NCI-H748 (cell line): ENCODE data around the gene CCDC154.
"Not testable (repeated sequence)": the region's sequence is repeated elsewhere in the genome, so short reads cannot be mapped to it uniquely, and the experiment has no call there.

Experiments used
- DNase-seq: peaks from one replicate; lab custom pipeline; 2025; ENCODE audit not compliant: unreplicated experiment; lab: John Stamatoyannopoulos, UW

CCDC154 gene, protein sequence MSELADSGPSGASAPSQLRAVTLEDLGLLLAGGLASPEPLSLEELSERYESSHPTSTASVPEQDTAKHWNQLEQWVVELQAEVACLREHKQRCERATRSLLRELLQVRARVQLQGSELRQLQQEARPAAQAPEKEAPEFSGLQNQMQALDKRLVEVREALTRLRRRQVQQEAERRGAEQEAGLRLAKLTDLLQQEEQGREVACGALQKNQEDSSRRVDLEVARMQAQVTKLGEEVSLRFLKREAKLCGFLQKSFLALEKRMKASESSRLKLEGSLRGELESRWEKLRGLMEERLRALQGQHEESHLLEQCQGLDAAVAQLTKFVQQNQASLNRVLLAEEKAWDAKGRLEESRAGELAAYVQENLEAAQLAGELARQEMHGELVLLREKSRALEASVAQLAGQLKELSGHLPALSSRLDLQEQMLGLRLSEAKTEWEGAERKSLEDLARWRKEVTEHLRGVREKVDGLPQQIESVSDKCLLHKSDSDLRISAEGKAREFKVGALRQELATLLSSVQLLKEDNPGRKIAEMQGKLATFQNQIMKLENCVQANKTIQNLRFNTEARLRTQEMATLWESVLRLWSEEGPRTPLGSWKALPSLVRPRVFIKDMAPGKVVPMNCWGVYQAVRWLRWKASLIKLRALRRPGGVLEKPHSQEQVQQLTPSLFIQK

DNA sequence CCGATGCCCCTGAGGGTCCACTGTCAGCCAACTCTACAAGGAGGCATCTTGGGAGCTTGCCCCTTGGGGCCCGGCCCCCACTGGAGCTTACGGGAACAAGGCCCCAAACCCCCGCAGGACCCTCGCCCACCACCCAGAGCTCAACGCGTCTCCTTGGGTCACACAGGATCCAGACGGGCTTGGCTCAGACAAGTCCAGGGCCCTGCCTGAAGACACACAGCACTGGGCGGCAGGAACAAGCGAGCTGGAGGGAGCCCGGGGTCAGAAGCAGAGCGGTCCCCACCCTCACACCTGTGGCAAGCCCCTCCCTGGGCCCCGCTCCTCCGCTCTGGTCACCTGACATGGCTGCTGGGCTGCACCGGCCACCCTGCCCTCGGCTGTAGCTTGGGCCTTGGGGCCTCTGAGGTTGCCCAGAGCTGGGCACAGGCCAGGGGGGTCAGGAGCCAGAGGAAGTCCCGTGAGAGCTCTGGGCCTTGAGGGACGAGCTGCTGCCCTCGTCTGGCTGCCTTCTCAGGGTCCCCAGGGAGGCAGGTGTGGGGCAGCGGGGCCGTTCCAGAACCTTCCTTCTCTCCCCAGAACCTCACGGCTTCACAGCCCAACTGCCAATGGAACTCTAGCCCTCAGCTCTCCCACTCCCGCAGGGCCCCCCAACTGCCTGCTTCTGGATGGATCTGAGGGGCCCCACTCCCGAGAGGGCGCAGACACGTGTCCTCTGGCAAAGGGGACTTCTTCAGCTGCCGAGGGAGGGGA is at the start of gene CCDC154:
TSS of gene CCDC154 (minus strand) at position 577 of the 750 bp plus-strand sequence. CDS start at position 343, 234 bp downstream.
- DNase-seq = no peak

DNA sequence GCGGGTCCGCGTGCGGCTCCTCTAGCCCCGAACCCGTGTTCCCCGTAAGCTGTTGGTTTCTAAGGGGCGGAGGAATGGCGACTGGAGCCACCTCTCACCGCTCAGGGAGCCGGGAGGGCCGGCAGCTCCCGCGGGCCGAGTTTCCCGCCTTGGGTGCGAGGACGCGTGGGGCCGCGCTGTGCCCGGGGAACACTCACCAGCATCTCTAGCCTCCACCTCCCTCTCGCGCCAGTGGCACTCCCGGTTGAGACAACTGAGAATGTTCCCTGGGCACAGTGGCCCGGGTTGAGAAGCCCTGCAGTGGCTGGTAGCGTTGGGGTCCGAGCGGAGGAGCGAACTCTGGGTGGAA is 49.4 kb upstream of the CCDC154 start:
- DNase-seq = peak; percentile 29

DNA sequence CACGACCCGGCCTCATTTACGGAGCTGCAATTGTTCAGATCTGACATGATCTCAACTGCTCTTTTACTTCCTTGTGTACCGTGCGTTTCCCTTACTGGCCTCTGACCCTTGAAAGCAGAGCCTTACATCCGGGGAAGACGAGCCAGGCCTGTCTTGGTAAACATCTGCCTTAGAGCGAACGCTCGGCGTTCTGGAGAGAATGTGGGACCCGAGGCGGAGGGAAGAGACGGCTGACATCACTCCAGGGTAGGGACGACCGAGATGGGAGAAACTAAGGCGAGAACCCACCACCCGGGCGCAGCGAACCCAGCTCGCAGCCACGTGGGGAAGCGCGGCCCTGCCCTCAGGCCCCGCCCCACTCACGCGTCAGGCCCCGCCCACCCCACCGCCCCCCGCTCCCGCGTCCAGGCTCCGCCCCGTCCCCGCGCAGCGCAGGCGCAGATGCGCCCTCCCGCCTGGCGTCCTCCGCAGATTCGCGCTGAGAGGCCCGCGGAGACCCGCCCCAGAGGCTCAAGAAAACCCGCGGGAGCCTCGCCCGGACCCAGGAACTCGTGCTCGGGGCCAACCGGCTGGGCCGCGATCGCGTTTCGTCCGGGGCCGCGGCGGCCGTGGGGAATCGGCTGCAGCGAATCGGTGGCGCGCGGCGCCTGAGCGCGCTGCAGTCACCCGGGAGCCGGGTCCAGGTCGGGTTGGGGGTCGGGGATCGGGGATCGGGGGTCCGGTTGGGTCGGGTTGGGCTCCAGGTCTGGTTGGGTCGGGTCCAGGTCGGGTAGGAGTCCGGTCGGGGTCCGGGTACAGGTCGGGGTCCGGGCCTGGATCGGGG is 48.8 kb upstream of the CCDC154 start, which contains the start of gene TELO2:
TSS of gene TELO2 (plus strand) at position 438 of the 823 bp plus-strand sequence. CDS start 922 bp downstream, outside the sequence.
- peak; percentile 74 for DNase-seq

DNA sequence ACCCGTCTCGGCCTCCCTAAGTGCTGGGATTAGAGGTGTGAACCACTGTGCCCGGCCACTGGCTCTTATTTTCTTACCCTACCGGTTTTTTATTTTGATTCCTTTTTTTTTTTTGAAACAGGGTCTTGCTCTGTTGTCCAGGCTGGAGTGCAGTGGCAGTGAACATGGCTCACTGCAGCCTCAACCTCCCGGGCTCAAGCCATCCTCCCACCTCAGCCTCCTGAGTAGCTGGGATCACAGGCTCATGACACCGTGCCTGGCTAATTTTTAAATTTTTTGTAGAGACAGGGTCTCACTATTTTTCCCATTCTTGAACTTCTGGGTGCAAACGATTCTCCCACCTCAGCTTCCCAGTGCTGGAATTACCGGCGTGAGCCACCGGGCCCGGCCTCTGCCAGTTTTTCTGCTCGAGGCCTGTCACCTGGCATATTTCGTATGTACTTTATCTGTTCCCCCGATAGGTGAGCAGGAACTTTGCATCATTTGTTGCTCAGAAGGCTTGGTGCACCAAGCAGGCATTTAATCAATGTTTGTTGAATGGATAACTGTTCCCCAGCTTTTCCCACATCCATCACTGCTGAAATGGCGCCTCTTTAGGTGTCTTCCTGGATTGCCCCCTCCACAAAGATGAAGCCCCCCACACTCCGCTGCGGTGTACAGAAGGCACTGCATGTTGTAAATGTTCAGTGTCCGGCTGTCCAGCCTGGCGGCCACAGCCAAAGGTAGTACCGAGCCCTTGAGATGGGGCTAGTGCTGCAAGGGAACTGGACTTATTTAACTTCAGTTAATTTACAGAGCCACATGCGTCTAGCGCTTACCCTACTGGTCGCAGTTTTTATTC is 47.9 kb upstream of the CCDC154 start:
- no peak for DNase-seq

DNA sequence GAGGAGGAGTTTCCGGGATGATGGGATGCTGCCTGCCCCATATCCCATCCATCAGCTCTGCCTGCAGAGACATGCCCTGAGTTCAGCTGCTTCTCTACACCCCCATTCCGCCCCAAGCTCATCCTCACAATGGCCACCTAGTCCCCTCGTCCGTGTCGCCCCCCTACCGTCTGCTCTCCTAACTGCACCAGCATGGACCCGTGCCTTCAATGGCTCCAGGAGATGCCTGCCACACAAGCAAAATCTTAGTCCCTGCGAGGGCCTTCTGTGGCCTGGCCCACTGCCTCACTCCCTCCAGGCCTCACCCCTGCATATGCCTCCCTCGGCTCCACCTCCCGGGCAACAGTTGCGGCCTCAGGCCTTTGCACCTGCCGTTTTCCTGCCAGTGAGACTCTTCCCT is 47.0 kb upstream of the CCDC154 start:
- DNase-seq = no peak

DNA sequence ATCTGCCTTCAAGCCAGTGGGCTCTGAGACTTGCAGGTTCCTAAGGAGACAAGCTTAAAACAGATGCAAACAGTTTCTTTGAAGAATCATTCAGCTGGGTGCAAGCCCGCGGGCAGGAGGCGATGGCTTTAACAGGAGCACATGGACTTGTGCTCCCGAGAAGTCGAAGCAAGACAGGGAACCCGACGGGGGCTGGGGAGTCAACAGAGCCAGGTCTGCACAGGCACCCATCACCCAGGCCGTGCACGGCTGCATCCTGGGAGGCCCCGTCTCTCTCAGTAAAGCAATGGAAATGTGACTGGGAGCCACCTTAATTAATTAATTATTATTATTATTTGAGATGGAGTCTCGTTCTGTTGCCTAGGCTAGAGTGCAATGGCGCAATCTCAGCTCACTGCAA is 44.7 kb upstream of the CCDC154 start:
- DNase-seq = no peak

DNA sequence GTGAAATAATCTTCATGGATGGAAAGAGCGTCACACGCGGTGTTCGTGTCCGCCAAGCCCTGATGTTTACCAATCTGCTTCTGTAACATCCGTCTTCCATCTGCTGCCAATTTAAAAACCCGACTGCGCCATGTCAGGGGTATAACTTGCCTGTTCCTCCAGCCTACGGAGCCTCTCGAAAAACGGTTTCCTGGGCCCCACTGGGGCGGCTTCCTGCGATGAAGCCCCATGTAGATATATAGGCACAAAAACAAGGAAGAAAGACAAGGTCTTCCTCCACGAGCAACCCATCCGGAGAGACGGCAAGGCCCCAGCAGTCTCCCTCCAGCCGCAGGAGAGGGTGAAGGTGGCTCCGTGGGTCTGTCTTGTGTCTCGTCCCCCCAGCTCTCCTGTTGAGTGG is 44.3 kb upstream of the CCDC154 start, which contains the start of gene PTX4:
TSS of gene PTX4 (minus strand) at position 326 of the 400 bp plus-strand sequence. CDS start at position 291, 35 bp downstream.
- no peak for DNase-seq

DNA sequence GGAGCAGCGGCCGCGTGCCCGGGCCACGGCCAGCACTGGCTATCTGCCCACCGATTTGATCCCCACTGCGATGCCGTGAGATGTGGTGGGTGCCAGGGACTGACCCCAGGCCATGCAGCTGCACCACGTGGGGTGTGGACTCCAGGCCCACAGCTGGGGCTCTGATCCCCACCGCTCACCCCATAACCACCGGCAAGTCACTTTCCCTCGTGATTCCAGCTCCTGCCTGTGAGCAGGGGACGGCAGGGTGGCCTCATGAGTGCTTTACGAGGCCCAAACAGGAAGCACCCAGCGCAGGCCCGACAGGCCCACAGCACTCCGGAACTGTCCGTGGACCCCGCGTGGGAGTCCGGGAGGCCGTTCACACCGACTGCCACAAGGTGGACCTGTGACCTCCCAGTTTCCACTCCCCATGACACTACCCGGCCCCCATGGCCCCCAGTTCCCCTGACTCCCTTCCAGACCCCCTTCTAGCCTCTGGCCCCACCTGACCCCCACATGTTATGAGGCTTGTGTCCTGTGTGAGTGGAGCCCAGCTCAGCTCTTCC is 43.8 kb upstream of the CCDC154 start:
- DNase-seq = no peak

DNA sequence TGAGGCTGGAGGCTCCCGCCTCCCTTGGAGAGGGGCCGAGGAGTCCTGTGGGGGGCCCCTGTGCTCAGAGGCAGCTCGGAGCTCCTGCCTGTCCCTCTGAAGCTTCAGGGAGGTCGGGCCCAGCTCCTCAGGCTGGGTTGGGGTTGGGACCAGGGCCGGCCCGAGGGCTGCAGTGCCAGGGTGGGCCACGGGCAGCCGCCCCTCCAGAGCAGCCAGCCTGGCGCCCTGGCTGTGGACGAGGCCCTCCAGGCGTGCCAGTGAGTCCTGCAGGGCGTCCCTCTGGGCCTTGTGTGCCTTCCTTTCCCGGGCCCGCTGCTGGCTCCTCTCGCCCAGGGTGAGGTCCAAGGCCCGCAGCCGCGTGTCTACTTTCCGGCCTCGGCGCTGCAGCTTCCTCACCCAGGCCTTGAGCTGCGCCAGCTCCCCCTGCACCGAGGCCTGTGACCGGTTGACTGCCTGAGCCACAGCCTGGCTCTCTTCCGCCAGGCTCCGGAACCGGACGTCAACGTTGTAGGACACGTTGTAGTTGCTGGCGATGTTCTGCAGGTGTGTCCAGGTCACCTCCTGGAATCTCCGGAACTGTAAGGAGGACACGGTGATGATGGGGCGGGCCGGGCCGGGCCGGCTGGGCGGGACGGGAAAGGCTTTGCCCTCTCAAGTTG is 43.2 kb upstream of the CCDC154 start:
- no peak for DNase-seq

DNA sequence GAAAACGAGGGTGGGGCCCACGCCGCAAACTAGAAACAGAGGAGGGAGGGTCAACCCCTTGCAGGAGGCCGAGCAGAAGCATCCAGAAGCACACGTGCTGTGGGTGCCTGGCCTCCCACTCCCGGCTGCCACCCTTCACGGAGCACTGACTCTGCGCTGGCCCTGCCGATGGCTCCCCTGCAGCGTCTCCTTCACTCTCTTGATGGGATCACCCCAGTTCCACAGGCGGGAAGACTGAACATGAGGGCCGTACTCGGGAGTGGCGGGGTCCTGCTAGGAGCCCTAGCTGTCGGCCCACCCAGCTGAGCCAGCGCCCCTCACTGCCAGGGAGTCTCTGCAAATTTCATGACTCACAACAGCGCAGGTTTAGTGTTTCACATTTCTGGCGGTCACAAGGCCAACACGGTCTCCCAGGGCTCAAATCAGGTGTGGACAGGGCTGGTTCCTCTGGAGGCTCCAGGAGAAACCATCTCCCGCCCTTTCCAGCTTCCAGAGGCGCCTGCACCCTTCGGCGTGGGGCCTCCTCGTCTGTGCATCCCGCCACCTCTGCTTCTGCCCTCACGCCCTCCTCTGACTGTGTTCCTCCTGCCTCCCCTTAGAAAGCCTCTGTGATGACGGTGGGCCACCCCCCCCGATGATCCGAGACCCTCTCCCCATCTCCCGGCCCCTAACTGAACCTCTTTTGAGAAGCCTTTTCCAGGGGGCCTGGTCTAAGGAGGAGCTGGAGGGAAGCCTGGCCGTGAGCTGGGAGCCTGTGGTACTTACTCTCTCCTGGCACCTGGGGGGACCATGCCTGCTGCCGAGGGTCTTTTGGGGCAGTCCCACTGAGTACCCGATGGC is 42.4 kb upstream of the CCDC154 start:
- DNase-seq = no peak

DNA sequence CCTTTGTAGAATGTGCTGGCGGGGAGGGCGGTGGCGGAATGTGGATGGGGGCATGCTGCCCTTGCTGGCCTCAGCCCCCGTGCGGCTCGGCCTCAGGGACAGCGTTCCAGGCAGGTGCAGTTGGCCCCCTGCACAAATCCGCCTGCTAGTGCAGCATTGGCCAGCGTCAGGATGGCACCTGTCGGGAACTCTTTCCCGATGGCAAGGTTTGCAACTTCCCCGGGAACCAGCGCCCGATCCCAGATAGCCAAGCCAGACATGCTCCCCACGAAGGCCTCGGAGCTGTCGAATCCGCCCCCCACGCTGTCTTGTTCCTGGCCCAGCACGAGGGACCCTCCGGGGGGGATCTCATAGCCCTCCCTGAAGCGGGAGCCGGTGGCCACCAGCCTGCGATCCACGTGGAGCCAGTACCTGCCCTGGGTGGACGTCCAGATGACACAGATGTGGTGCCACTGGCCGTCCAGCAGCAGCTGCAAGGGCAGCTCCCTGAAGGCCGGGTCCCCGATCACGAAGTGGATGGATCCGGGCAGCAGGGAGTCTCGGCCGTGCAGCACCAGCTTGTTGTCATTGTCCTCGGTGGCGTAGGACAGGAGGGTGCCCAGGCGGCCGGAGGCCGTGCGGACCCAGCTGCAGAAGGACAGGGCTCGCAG is 41.6 kb upstream of the CCDC154 start:
- DNase-seq = no peak

DNA sequence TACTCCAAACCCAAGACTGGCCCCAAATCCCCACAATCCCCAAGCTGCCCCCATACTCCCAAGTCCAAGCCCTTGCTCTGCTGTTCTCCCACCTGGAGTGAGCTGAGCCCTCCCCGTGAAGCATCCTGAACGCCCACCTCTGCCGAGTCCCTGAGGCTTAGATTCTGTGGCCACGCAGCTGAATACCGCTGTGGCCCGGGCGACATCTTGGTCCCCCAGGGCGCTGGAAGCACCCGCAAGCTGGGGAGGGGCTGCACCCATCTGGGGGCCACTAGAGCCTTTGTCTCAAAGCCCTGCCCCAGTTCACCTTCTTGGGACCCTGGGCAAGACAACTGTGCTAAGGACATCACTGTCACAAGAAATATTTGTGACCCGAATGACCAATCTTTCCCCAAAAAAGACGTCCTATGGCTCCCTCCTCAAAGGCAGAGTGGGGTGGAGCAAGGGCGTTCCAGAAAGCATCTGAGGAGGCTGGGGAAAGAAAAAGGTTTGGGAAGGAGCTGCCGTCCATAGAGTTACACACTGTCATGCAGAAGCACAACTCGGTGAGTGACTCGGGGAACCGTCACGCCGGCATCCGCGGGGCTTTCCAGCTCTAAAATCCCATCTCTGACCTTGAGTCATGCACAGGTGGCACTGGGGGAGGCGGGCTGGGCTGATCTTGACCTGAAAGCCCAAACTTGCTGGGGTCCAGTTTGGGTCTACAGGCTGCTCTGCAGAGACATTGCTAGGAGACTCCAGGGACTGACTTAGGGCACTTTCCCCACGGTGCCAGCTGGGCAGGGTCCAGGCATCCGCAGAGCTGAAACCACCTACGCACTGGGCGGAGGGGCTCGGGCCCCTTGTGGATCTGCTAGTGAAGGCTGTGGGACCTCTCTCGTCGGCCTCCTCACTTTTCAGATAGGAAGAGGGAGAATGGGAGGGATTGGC is 37.8 kb upstream of the CCDC154 start:
- DNase-seq = no peak

DNA sequence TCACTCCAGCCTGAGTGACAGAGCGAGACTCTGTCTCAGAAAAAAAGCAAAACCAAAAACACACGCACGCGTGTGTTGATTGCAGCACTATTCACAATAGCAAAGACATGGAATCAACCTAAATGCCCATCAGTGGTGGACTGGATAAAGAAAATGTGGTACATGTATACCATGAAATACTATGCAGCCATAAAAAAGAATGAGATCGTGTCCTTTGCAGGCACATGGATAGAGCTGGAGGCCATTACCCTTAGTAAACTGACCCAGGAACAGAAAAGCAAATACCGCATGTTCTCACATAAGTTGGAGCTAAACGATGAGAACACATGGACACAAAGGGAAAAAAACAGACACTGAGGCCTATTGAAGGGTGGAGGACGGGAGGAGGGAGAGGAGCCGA is 34.6 kb upstream of the CCDC154 start:
- DNase-seq = not testable (repeated sequence)

DNA sequence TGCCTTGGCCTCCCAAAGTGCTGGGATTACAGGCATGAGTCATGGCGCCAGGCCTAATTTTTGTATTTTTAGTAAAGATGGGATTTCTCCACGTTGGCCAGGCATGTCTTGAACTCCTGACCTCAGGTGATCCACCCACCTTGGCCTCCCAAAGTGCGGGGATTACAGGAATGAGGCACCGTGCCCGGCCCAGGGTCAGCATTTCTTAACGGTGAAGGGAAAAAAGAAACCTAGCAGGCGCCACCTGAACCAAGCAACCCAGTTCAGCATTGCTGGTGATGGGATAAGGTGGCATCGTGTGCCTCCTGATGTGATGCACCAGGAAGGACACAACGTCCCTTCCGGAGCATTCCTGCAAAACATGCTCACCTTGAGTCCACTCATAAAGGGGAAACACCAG is 32.7 kb upstream of the CCDC154 start:
- DNase-seq = no peak

DNA sequence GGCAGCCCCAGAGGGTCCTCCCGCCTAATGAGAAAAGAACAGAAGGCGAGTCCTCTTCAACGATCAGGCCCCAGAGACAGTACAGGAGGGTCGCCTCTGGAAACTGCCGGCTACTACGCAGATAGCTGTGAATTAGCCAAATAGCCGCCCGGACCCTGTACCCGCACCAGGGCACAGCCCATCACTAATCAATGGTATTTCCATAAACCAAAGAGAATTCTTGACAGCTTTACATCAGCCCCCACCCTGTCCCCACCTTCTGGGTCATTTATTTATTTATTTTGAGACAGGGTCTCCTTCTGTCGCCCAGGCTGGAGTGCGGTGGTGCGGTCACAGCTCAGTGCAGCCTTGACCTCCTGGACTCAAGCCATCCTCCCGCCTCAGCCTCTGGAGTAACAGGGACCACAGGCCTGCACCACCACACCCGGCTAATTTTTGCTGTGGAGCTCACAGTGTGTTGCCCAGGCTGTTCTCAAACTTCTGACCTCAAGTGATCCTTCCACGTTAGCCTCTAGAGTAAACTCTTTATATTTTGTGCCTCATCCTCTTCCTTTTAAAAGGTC is 31.3 kb upstream of the CCDC154 start:
- DNase-seq = no peak
